Measurements from ENCODE around the gene DLAT. TPM values are rescaled to one million over a fixed set of nuclear protein-coding genes. Genes with fewer than 3 reads are reported as not detected.

DLAT gene
- total RNA-seq, 1 donor from 2014 or later, result 34.2 TPM

DNA sequence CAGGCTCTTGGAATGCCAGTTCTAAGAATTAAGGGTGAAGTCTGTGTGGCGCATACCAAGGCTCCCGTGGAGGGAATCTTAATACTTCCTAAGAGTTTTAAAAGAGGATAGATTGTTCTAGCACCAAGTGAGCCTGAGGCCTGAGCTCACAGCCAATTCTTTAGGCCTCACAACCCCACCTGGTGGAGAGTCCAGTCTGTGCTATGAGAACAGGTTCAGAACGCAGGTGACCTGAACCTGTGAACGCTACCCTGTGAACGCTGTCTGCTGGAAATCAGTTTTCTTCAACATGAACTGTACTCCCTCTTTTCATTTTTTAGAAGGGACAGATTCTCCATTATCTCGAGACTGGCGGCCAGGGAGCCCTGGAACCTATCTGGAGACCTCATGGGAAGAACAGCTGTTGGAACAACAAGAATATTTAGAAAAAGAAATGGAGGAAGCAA lies 43.2 kb upstream of the DLAT start:
- H4K20me1 ChIP-seq (ENCODE audit: insufficient read depth, low read length), result no peaks in the 10 kb centered on the region
- H3K4me3 Mint-ChIP-seq (ENCODE audit: unreplicated experiment), result peak overlapping the region; percentile 16
- no peaks in the 10 kb centered on the region for H3K27me3 ChIP-seq (ENCODE audit: insufficient read depth, low read length)
- peaks cover 30% of the 10 kb centered on the region for H3K4me1 Mint-ChIP-seq (ENCODE audit: low read depth, unreplicated experiment)
- H3K36me3 Mint-ChIP-seq (ENCODE audit: low read depth, unreplicated experiment), result peaks cover 6% of the 10 kb centered on the region
- FAIRE-seq (peak; percentile 9), DNase-seq (ENCODE audit: low read depth) (peak; percentile 16)
- peaks cover 2% of the 10 kb centered on the region for H3K9me3 Mint-ChIP-seq (ENCODE audit: unreplicated experiment)
- H3K36me3 ChIP-seq (ENCODE audit: insufficient read depth, low read length), result peaks cover 6% of the 10 kb centered on the region
- no peak overlapping the region for H3K4me2 ChIP-seq (ENCODE audit: low read length)
- H3K27ac Mint-ChIP-seq (ENCODE audit: unreplicated experiment), result peak overlapping the region; percentile 73
- no peak overlapping the region for H3K27ac ChIP-seq (ENCODE audit: low read depth, low read length)
- H3K79me2 ChIP-seq (ENCODE audit: insufficient read depth, low read length), result peaks cover 15% of the 10 kb centered on the region
- H2AFZ ChIP-seq (ENCODE audit: low read depth, low read length), result no peak overlapping the region
- H3K27me3 Mint-ChIP-seq (ENCODE audit: low read depth, unreplicated experiment), result no peaks in the 10 kb centered on the region
- peaks cover 25% of the 10 kb centered on the region for H3K4me1 ChIP-seq (ENCODE audit: insufficient read depth, low read length)
- no peak overlapping the region for H3K4me3 ChIP-seq (ENCODE audit: insufficient read depth, low read depth, low read length)
- H3K9me3 ChIP-seq (ENCODE audit: insufficient read depth, low read depth, low read length), result no peaks in the 10 kb centered on the region
- H3K9ac ChIP-seq (ENCODE audit: low read length), result no peak overlapping the region
- no peak for TF ChIP-seq EZH2 (IDR thresholded peaks at IDR 0.05; ENCODE audit: insufficient read depth, low read length)
- TF ChIP-seq, protein P1, sequence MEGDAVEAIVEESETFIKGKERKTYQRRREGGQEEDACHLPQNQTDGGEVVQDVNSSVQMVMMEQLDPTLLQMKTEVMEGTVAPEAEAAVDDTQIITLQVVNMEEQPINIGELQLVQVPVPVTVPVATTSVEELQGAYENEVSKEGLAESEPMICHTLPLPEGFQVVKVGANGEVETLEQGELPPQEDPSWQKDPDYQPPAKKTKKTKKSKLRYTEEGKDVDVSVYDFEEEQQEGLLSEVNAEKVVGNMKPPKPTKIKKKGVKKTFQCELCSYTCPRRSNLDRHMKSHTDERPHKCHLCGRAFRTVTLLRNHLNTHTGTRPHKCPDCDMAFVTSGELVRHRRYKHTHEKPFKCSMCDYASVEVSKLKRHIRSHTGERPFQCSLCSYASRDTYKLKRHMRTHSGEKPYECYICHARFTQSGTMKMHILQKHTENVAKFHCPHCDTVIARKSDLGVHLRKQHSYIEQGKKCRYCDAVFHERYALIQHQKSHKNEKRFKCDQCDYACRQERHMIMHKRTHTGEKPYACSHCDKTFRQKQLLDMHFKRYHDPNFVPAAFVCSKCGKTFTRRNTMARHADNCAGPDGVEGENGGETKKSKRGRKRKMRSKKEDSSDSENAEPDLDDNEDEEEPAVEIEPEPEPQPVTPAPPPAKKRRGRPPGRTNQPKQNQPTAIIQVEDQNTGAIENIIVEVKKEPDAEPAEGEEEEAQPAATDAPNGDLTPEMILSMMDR (IDR thresholded peaks at IDR 0.05; ENCODE audit: insufficient read depth, low read depth, low read length), result peak; percentile 51

DNA sequence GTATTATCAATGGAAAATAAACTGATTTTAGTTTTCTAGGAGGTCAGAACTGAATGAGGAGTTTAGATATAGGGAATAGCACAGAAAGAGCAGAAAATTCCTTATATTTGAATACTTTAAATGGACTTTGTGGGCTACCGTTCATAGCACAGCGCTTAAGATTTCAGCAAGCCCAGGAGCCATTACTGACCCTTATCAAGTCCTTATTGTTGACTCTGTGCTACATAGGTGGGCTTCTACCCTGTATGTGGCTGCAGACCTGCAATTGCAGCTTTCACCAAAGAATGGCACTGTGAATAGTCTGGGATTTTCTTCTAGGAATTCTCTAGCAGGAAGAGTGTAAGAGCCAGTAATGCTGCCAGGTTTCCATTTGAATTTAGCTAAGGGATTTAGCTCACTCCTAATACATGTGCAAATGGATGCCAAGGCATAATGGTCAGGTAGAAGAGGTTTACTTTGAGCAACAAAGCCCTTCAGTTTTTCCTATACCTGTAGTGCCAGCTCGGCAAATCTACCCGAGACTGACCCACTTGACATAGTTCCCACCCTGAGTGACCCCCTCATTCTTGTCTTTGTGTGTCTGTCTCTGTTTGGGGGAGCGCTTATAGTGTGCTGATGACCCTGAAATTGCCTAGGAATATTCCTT lies 42.5 kb upstream of the DLAT start:
- Mint-ChIP-seq H3K4me1 (ENCODE audit: low read depth, unreplicated experiment) (peaks cover 30% of the 10 kb centered on the region), H3K4me3 (ENCODE audit: unreplicated experiment) (peak overlapping the region; percentile 70)
- H3K4me1 ChIP-seq (ENCODE audit: insufficient read depth, low read length), result peaks cover 23% of the 10 kb centered on the region

More for the DNA sequence above, 42.5 kb upstream of the DLAT start:
- Histone ChIP-seq H3K27ac (ENCODE audit: low read depth, low read length) (peak overlapping the region; percentile 52), H3K4me3 (ENCODE audit: insufficient read depth, low read depth, low read length) (no peak overlapping the region), H3K36me3 (ENCODE audit: insufficient read depth, low read length) (peaks cover 6% of the 10 kb centered on the region), H3K79me2 (ENCODE audit: insufficient read depth, low read length) (peaks cover 15% of the 10 kb centered on the region), H3K9ac (ENCODE audit: low read length) (peak overlapping the region; percentile 45), H3K4me2 (ENCODE audit: low read length) (peak overlapping the region; percentile 63), H3K27me3 (ENCODE audit: insufficient read depth, low read length) (no peaks in the 10 kb centered on the region), H3K9me3 (ENCODE audit: insufficient read depth, low read depth, low read length) (no peaks in the 10 kb centered on the region), H4K20me1 (ENCODE audit: insufficient read depth, low read length) (no peaks in the 10 kb centered on the region), H2AFZ (ENCODE audit: low read depth, low read length) (peak overlapping the region; percentile 53)
- no peak for DNase-seq (ENCODE audit: low read depth)
- H3K27me3 Mint-ChIP-seq (ENCODE audit: low read depth, unreplicated experiment), result no peaks in the 10 kb centered on the region
- H3K27ac Mint-ChIP-seq (ENCODE audit: unreplicated experiment), result peak overlapping the region; percentile 91
- no peak for TF ChIP-seq EZH2 (IDR thresholded peaks at IDR 0.05; ENCODE audit: insufficient read depth, low read length)
- TF ChIP-seq, protein P1 (IDR thresholded peaks at IDR 0.05; ENCODE audit: insufficient read depth, low read depth, low read length), result no peak
- H3K36me3 Mint-ChIP-seq (ENCODE audit: low read depth, unreplicated experiment), result peaks cover 6% of the 10 kb centered on the region
- peaks cover 2% of the 10 kb centered on the region for H3K9me3 Mint-ChIP-seq (ENCODE audit: unreplicated experiment)
- FAIRE-seq, result no peak

Data from astrocyte (in vitro differentiated cells and primary cell).